Left lung (tissue), 10 donors: ENCODE measurements around the gene SNX11. TPM values are rescaled to one million over a fixed set of nuclear protein-coding genes. Genes with fewer than 3 reads are reported as not detected.

Experiments used
- ATAC-seq: fragments of 200-7000 bp; cut with Tn5 transposase; one replicate; pipeline ENCODE4 v1.9.1; 2020; ENCODE audit warnings: moderate library complexity
- DNase-seq, 4 donors: peaks; one replicate each; pipeline ENCODE4 v3.0.0-alpha.2; 2013 to 2020
- H3K27ac ChIP-seq, 2 donors: fragments of 200-600 bp; sonication (generic) in 1 of 2; one replicate each; pipeline versions ENCODE4 v1.5.0 to v1.8.0; 2020 to 2021
- H3K27me3 ChIP-seq, 2 donors: fragments of 200-600 bp; sonication (generic) in 1 of 2; one replicate each; pipeline versions ENCODE4 v1.5.0 to v1.8.0; 2020 to 2021
- H3K36me3 ChIP-seq, 2 donors: fragments of 200-600 bp; sonication (generic) in 1 of 2; one replicate each; pipeline versions ENCODE4 v1.5.0 to v1.8.0; 2020 to 2021
- H3K4me1 ChIP-seq, 2 donors: fragments of 200-600 bp; one replicate each; pipeline ENCODE4 v1.8.0; 2021
- H3K4me3 ChIP-seq, 2 donors: fragments of 200-600 bp; sonication (generic) in 1 of 2; one replicate each; pipeline versions ENCODE4 v1.5.0 to v1.8.0; 2020 to 2021; ENCODE audit warnings: mild to moderate bottlenecking in 1 of 2
- H3K9me3 ChIP-seq, 2 donors: fragments of 200-600 bp; sonication (generic) in 1 of 2; one replicate each; pipeline versions ENCODE4 v1.5.0 to v1.8.0; 2020 to 2021
- CTCF ChIP-seq, 2 donors: fragments of 200-600 bp; sonication (generic) in 1 of 2; IDR thresholded peaks; one replicate each; pipeline versions ENCODE4 v1.5.0 to v1.8.0; 2021; ENCODE audit warnings: antibody characterized with exemption in 2 of 2
- intact Hi-C, 2 donors: fragments of 100-400 bp; cut with DNase I; formaldehyde crosslinking; loops; one replicate each; pipeline versions ENCODE4 v1.11.2 to v1.14.2; 2022
- polyA plus RNA-seq, 6 donors: library from polyadenylated mRNA; unstranded; fragments of 120-200 nt; gene quantifications; one replicate each; pipeline ENCODE4 v1.2.1, GENCODE V29; 2013; ENCODE audit not compliant: insufficient read length in 6 of 6
- total RNA-seq, 2 donors: library from RNA; stranded (reverse); fragmentation: NEBNext Ultra II Directional; extraction: Animal tissue kit (Norgen Biotek cat#: 25700); gene quantifications; one replicate each; pipeline ENCODE4 v1.2.1, GENCODE V29; 2021
- donor health status: DM: no; HTN: yes; CAD: no.
- donor health status: DM: no; HTN: no; CAD: no.

SNX11 gene
- total and polyA plus RNA-seq, 8 donors: 12.2 to 32.4 (median 13.5) TPM

GRCh38 chr17:48143629-48144028, 36.1 kb downstream of the SNX11 start:
- no peak for ATAC-seq
- intact Hi-C loops: no loop called here
- Histone ChIP-seq H3K4me1 (peaks cover 0 to 17% of the 10 kb centered on the region in 2 donors), H3K36me3 (no peaks in the 10 kb centered on the region), H3K9me3 (no peaks in the 10 kb centered on the region), H3K27me3 (peaks cover 0 to 35% of the 10 kb centered on the region in 2 donors), H3K4me3 (no peak overlapping the region), H3K27ac (no peak overlapping the region)
- no peak for DNase-seq
- TF ChIP-seq CTCF (IDR thresholded peaks at IDR 0.05): no peak

DNA sequence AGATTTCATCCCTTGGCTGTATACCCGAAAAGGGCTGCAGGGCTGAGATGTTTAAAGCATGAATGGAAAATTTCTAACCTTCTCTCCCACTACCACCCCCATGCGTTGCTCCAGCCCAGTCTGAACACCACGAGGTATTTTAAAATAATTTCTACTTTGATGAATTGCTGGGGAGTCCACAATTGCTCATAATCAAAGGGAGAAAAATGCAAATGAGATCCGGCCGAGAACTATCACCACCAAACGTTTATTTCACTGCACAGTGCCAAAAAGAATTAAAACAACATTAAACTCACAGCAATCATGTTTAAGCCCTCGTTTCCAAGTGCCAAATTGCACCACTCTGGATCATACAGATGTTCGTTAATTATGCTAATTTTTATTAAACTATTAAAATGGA, 36.7 kb downstream of the SNX11 start:
- H3K27ac ChIP-seq: no peak overlapping the region
- TF ChIP-seq CTCF (IDR thresholded peaks at IDR 0.05): no peak
- H3K4me3 ChIP-seq: no peak overlapping the region
- intact Hi-C loops: no loop called here
- ATAC-seq (no peak), DNase-seq (no peak)
- H3K4me1 ChIP-seq: peaks cover 0 to 17% of the 10 kb centered on the region in 2 donors
- no peaks in the 10 kb centered on the region for H3K36me3 ChIP-seq
- H3K27me3 ChIP-seq: peaks cover 5 to 41% of the 10 kb centered on the region in 2 donors
- no peaks in the 10 kb centered on the region for H3K9me3 ChIP-seq

GRCh38 chr17:48144976-48145798, 37.6 kb downstream of the SNX11 start:
- no peak for DNase-seq
- no peak overlapping the region for H3K27ac ChIP-seq
- intact Hi-C loops: no loop called here
- H3K27me3 ChIP-seq: peaks cover 14 to 51% of the 10 kb centered on the region in 2 donors
- H3K36me3 ChIP-seq: no peaks in the 10 kb centered on the region
- no peak for ATAC-seq
- H3K4me3 ChIP-seq: no peak overlapping the region
- no peaks in the 10 kb centered on the region for H3K9me3 ChIP-seq
- H3K4me1 ChIP-seq: peaks cover 0 to 7% of the 10 kb centered on the region in 2 donors
- TF ChIP-seq CTCF (IDR thresholded peaks at IDR 0.05): no peak

GRCh38 chr17:48148029-48148770, 40.6 kb downstream of the SNX11 start:
- TF ChIP-seq CTCF (IDR thresholded peaks at IDR 0.05): no peak
- Histone ChIP-seq H3K27me3 (peaks cover 27 to 75% of the 10 kb centered on the region in 2 donors), H3K9me3 (no peaks in the 10 kb centered on the region), H3K4me1 (no peaks in the 10 kb centered on the region), H3K27ac (no peak overlapping the region), H3K36me3 (no peaks in the 10 kb centered on the region), H3K4me3 (no peak overlapping the region)
- no peak for DNase-seq
- intact Hi-C loops: no loop called here
- ATAC-seq: no peak
